Measurements from ENCODE around the gene MAGEC2.

Gene MAGEC2

GRCh38 chrX:142244568-142244967 is 39.5 kb upstream of the MAGEC2 start:
- DNase-seq (ENCODE audit: low read depth) = no peak
- TF ChIP-seq CTCF (IDR thresholded peaks at IDR 0.05; ENCODE audit: low read depth, low read length) (no peak), MAX (IDR thresholded peaks at IDR 0.05; ENCODE audit: low read depth, low read length) (no peak), MYC (IDR thresholded peaks at IDR 0.05; ENCODE audit: low read depth, low read length) (no peak), POLR2A (IDR thresholded peaks at IDR 0.05; ENCODE audit: extremely low read depth, insufficient read length) (no peak)

GRCh38 chrX:142238536-142238935 is 33.4 kb upstream of the MAGEC2 start:
- no peak for DNase-seq (ENCODE audit: low read depth)
- H3K4me3 ChIP-seq (ENCODE audit: low read depth, low read length) = no peak overlapping the region
- TF ChIP-seq MYC (IDR thresholded peaks at IDR 0.05; ENCODE audit: low read depth, low read length) (no peak), MAX (IDR thresholded peaks at IDR 0.05; ENCODE audit: low read depth, low read length) (no peak), POLR2A (IDR thresholded peaks at IDR 0.05; ENCODE audit: extremely low read depth, insufficient read length) (no peak), CTCF (IDR thresholded peaks at IDR 0.05; ENCODE audit: low read depth, low read length) (no peak)

More at GRCh38 chrX:142244568-142244967, 39.5 kb upstream of the MAGEC2 start:
- no peak overlapping the region for H3K4me3 ChIP-seq (ENCODE audit: low read depth, low read length)

GRCh38 chrX:142233400-142233799 is 28.3 kb upstream of the MAGEC2 start:
- TF ChIP-seq CTCF (IDR thresholded peaks at IDR 0.05; ENCODE audit: low read depth, low read length) (no peak), POLR2A (IDR thresholded peaks at IDR 0.05; ENCODE audit: extremely low read depth, insufficient read length) (no peak), MYC (IDR thresholded peaks at IDR 0.05; ENCODE audit: low read depth, low read length) (no peak), MAX (IDR thresholded peaks at IDR 0.05; ENCODE audit: low read depth, low read length) (no peak)
- H3K4me3 ChIP-seq (ENCODE audit: low read depth, low read length) = no peak overlapping the region
- DNase-seq (ENCODE audit: low read depth) = no peak

- DNase-seq (ENCODE audit: low read depth) = no peak
- no peak overlapping the region for H3K4me3 ChIP-seq (ENCODE audit: low read depth, low read length)
- TF ChIP-seq MAX (IDR thresholded peaks at IDR 0.05; ENCODE audit: low read depth, low read length) (no peak), CTCF (IDR thresholded peaks at IDR 0.05; ENCODE audit: low read depth, low read length) (no peak), MYC (IDR thresholded peaks at IDR 0.05; ENCODE audit: low read depth, low read length) (no peak), POLR2A (IDR thresholded peaks at IDR 0.05; ENCODE audit: extremely low read depth, insufficient read length) (no peak)
Observed at GRCh38 chrX:142214081-142214480, 9.0 kb upstream of the MAGEC2 start.

GRCh38 chrX:142201113-142201512 is 4.0 kb downstream of the MAGEC2 start:
- H3K4me3 ChIP-seq (ENCODE audit: low read depth, low read length) = no peak overlapping the region
- TF ChIP-seq MYC (IDR thresholded peaks at IDR 0.05; ENCODE audit: low read depth, low read length) (no peak), MAX (IDR thresholded peaks at IDR 0.05; ENCODE audit: low read depth, low read length) (no peak)
- no peak for DNase-seq (ENCODE audit: low read depth)

GRCh38 chrX:142186103-142186502 is 19.0 kb downstream of the MAGEC2 start:
- no peak for DNase-seq (ENCODE audit: low read depth)
- no peak for TF ChIP-seq MYC (IDR thresholded peaks at IDR 0.05; ENCODE audit: low read depth, low read length)
- TF ChIP-seq CTCF (IDR thresholded peaks at IDR 0.05; ENCODE audit: low read depth, low read length) = no peak
- no peak for TF ChIP-seq MAX (IDR thresholded peaks at IDR 0.05; ENCODE audit: low read depth, low read length)
- no peak for TF ChIP-seq POLR2A (IDR thresholded peaks at IDR 0.05; ENCODE audit: extremely low read depth, insufficient read length)

More at GRCh38 chrX:142186103-142186502, 19.0 kb downstream of the MAGEC2 start:
- H3K4me3 ChIP-seq (ENCODE audit: low read depth, low read length) = no peak overlapping the region

Measured in NB4 (cell line).